Tibial nerve (tissue), 4 donors: ENCODE results near the gene DOCK1.

Experiments
- CTCF ChIP-seq, 5 experiments: fragments of 200-600 bp in 3 of 5; fragments of 450-650 bp in 2 of 5; sonication (generic) in 3 of 5; IDR thresholded peaks; one replicate each; pipeline ENCODE4 v1.5.1; 2016 to 2019; ENCODE audit warnings: antibody characterized with exemption in 5 of 5, mild to moderate bottlenecking in 3 of 5, moderate library complexity in 2 of 5
- EP300 ChIP-seq, 2 donors: sonication (generic); formaldehyde crosslinking; IDR thresholded peaks; one replicate each; pipeline ENCODE4 v1.6.1; 2017; ENCODE audit warnings: antibody characterized with exemption in 2 of 2, mild to moderate bottlenecking in 1 of 2

DNA sequence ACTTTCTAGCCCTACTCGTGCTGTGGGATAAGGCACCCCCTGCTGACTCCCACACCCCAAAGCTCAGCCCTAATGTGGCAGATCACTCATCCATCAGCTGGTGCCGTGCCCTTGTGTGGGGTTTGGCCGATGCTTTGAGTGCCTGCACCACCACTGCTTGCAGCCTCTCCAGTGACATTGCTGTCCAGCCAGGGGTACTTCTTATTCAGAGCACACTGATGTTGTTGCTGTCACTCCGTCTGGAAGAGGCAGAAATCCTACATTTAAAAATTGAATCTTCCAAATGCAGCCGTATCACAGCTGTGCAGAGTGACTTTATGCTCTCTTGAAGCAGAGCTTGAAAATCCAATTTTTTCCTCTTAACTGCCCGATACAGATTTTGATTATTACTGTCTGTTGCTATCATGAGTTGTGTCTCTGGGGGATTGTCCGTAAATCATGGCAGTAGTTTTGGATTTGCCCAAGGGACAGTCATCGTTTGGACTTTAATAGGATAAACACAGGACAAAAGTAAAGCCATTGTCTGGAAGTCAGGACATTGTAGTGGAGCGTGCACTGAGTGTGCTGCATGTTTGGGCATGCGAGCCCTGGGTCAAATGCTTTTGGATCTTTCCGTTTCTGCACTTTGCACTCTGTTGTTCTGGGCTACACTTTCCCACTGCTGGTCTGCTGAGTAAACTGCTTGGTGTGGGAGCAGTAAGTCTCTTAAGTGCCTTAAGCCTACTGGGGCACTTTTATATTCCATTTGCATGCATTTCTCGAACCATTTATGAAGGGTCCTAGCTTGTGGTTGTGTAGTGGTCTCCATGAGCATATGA, 128.2 kb downstream of the DOCK1 start:
- TF ChIP-seq CTCF (IDR thresholded peaks at IDR 0.05) (no peak), EP300 (IDR thresholded peaks at IDR 0.05) (no peak)
